GM23338 (cell line): ENCODE measurements around the gene HPRT1. TPM values are rescaled to one million over a fixed set of nuclear protein-coding genes. Genes with fewer than 3 reads are reported as not detected.

ENCODE experiments used
- ATAC-seq: fragments of 200-7000 bp; cut with Tn5 transposase; 3 replicates; pipeline ENCODE4 v1.9.1; 2020
- DNase-seq: peaks from one replicate; pipeline ENCODE4 v3.0.0-alpha.2; 2015; ENCODE audit warnings: low spot score
- H2AFZ ChIP-seq: fragments of 200-600 bp; sonication (generic); 2 replicates; pipeline ENCODE4 v1.8.0; 2016; ENCODE audit warnings: antibody characterized with exemption, mild to moderate bottlenecking, moderate library complexity
- H3F3A ChIP-seq: fragments of 200-600 bp; sonication (generic); replicated peaks from 2 replicates; pipeline ENCODE4 v1.8.0; 2017; ENCODE audit warnings: antibody characterized with exemption, mixed run types, low read depth
- H3K27ac ChIP-seq: fragments of 200-600 bp; sonication (generic); 2 replicates; pipeline ENCODE4 v1.6.1; 2016; ENCODE audit warnings: low read depth
- H3K27me3 ChIP-seq: fragments of 200-600 bp; sonication (generic); 2 replicates; pipeline ENCODE4 v1.8.0; 2016; ENCODE audit warnings: mild to moderate bottlenecking, mixed run types, moderate library complexity; ENCODE audit not compliant: insufficient read depth
- H3K36me3 ChIP-seq: fragments of 200-600 bp; sonication (generic); 2 replicates; pipeline ENCODE4 v1.8.0; 2016; ENCODE audit warnings: mild to moderate bottlenecking; ENCODE audit not compliant: insufficient read depth
- H3K4me1 ChIP-seq: fragments of 200-600 bp; sonication (generic); 2 replicates; pipeline ENCODE4 v1.8.0; 2016; ENCODE audit warnings: mild to moderate bottlenecking, moderate library complexity; ENCODE audit not compliant: insufficient read depth
- H3K4me2 ChIP-seq: fragments of 200-600 bp; sonication (generic); 2 replicates; pipeline ENCODE4 v1.7.1; 2017; ENCODE audit warnings: mixed run types
- H3K4me3 ChIP-seq: fragments of 200-600 bp; sonication (generic); 2 replicates; pipeline ENCODE4 v1.6.1; 2016; ENCODE audit warnings: mixed run types
- H3K79me2 ChIP-seq: fragments of 200-600 bp; sonication (generic); replicated peaks from 2 replicates; pipeline ENCODE4 v1.8.0; 2017; ENCODE audit warnings: mild to moderate bottlenecking; ENCODE audit not compliant: insufficient read depth
- H3K9me2 ChIP-seq: fragments of 200-600 bp; sonication (generic); 2 replicates; pipeline ENCODE4 v1.8.0; 2017; ENCODE audit not compliant: insufficient read depth
- H4K20me1 ChIP-seq: fragments of 200-600 bp; sonication (generic); replicated peaks from 2 replicates; pipeline ENCODE4 v1.8.0; 2017; ENCODE audit warnings: mild to moderate bottlenecking; ENCODE audit not compliant: insufficient read depth
- H3K27ac Mint-ChIP-seq: 2 replicates; pipeline ENCODE4 v1.8.0; 2020; ENCODE audit warnings: inconsistent platforms, mild to moderate bottlenecking, moderate library complexity, mixed read lengths
- H3K27me3 Mint-ChIP-seq: 3 replicates; pipeline ENCODE4 v1.8.0; 2022; ENCODE audit warnings: low read depth, mild to moderate bottlenecking, moderate library complexity, mixed read lengths, inconsistent platforms; ENCODE audit not compliant: insufficient read depth, poor library complexity
- H3K36me3 Mint-ChIP-seq: 3 replicates; pipeline ENCODE4 v1.8.0; 2021; ENCODE audit warnings: low read depth, mild to moderate bottlenecking, inconsistent platforms, moderate library complexity, mixed read lengths
- H3K4me1 Mint-ChIP-seq: 3 replicates; pipeline ENCODE4 v1.8.0; 2020; ENCODE audit warnings: mild to moderate bottlenecking, inconsistent platforms, mixed read lengths
- H3K4me3 Mint-ChIP-seq: 3 replicates; pipeline ENCODE4 v1.8.0; 2021; ENCODE audit warnings: moderate library complexity, mild to moderate bottlenecking, inconsistent platforms, mixed read lengths
- H3K9me3 Mint-ChIP-seq: 3 replicates; pipeline ENCODE4 v1.8.0; 2020; ENCODE audit warnings: moderate library complexity, mild to moderate bottlenecking, inconsistent platforms, mixed read lengths
- CREB1 ChIP-seq: fragments of 250-450 bp; sonication (Bioruptor Pico); IDR thresholded peaks from 2 replicates; pipeline ENCODE4 v1.5.0; 2020; ENCODE audit warnings: low read depth, mild to moderate bottlenecking, moderate library complexity
- CTCF ChIP-seq, 2 experiments: fragments of 200-600 bp in 1 of 2; sonication (generic) in 1 of 2; conservative IDR thresholded peaks; 2 replicates each; pipeline versions ENCODE4 v1.5.1 to v1.6.1; 2016 to 2017; ENCODE audit warnings: antibody characterized with exemption in 2 of 2, low read depth in 2 of 2, mild to moderate bottlenecking in 2 of 2, moderate library complexity in 1 of 2
- EZH2 ChIP-seq: fragments of 200-600 bp; sonication (generic); IDR thresholded peaks from one replicate; pipeline ENCODE4 v1.8.0; 2017; ENCODE audit warnings: antibody characterized with exemption, mild to moderate bottlenecking, low read depth; ENCODE audit not compliant: unreplicated experiment
- EZH2phosphoT487 ChIP-seq: fragments of 200-600 bp; sonication (generic); IDR thresholded peaks from one replicate; pipeline ENCODE4 v1.8.1; 2018; ENCODE audit warnings: antibody characterized with exemption; ENCODE audit not compliant: unreplicated experiment
- JUNB ChIP-seq: IDR thresholded peaks from one replicate; pipeline ENCODE4 v1.6.1; 2016; ENCODE audit warnings: antibody characterized with exemption; ENCODE audit not compliant: unreplicated experiment
- NANOG ChIP-seq: IDR thresholded peaks from 2 replicates; pipeline ENCODE4 v1.6.1; 2016; ENCODE audit warnings: antibody characterized with exemption, borderline replicate concordance
- POLR2AphosphoS5 ChIP-seq: IDR thresholded peaks from 2 replicates; pipeline ENCODE4 v1.6.1; 2016; ENCODE audit warnings: antibody characterized with exemption, low read depth
- STAT1 ChIP-seq: IDR thresholded peaks from one replicate; pipeline ENCODE4 v1.6.1; 2016; ENCODE audit warnings: antibody characterized with exemption; ENCODE audit not compliant: unreplicated experiment
- ZNF114 ChIP-seq: fragments of 250-450 bp; sonication (Bioruptor Pico); IDR thresholded peaks from 2 replicates; pipeline ENCODE4 v1.5.0; 2020; ENCODE audit warnings: mild to moderate bottlenecking, moderate library complexity
- ZNF331 ChIP-seq: fragments of 250-450 bp; sonication (Bioruptor Pico); IDR thresholded peaks from 2 replicates; pipeline ENCODE4 v1.5.0; 2020; ENCODE audit warnings: low read depth, mild to moderate bottlenecking, moderate library complexity
- ZNF462 ChIP-seq: fragments of 250-450 bp; sonication (Bioruptor Pico); IDR thresholded peaks from 2 replicates; pipeline ENCODE4 v1.5.0; 2020; ENCODE audit warnings: mild to moderate bottlenecking, moderate library complexity
- polyA plus RNA-seq: library from polyadenylated mRNA; unstranded; fragments of >200 nt; fragmentation: Nextera tagmentation; extraction: Ambion mirVana; gene quantifications from 2 replicates; pipeline ENCODE4 v1.2.1, GENCODE V29; 2016
- total RNA-seq: library from RNA; depleted of rRNA; stranded (reverse); fragments of >200 nt; shearing (Covaris generic); gene quantifications from 2 replicates; pipeline ENCODE4 v1.2.3, GENCODE V29; 2014

HPRT1 gene
- total and polyA plus RNA-seq, 2 experiments from 2014 or later = 27.0 to 79.4 TPM

DNA sequence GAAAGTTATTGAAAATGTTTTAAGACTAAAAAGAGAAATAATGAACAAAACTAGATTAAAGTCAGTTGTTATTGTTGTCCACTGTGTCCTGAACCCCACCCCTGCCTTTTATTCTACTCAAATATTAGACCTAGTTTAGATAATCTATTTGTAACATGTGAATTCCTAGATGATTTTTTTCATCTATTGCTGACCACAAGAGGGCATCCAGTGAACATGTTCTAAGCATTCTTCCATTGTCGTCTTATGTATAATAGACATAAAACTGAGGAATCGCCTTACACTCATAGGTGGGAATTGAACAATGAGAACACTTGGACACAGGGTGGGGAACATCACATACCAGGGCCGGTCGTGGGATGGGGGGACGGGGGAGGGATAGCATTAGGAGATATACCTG lies 36.4 kb upstream of the HPRT1 start:
- Histone ChIP-seq H3K79me2 (no peaks in the 10 kb centered on the region), H4K20me1 (peaks cover 4% of the 10 kb centered on the region; the same call in 1 of the 2 replicates), H3K4me3 (no peak overlapping the region), H3K36me3 (peaks cover 4% of the 10 kb centered on the region; the same call in 1 of the 2 replicates), H3K4me1 (no peaks in the 10 kb centered on the region), H3K27ac (no peak overlapping the region), H2AFZ (no peak overlapping the region), H3K27me3 (no peaks in the 10 kb centered on the region), H3K9me2 (no peaks in the 10 kb centered on the region), H3K4me2 (no peak overlapping the region), H3F3A (no peaks in the 10 kb centered on the region)
- Mint-ChIP-seq H3K36me3 (peaks cover 13% of the 10 kb centered on the region; the same call in 2 of the 3 replicates), H3K27me3 (no peaks in the 10 kb centered on the region), H3K9me3 (no peaks in the 10 kb centered on the region), H3K4me3 (no peak overlapping the region), H3K4me1 (no peaks in the 10 kb centered on the region), H3K27ac (no peak overlapping the region)
- ATAC-seq (no peak), DNase-seq (no peak)
- no peak for TF ChIP-seq JUNB
- TF ChIP-seq POLR2AphosphoS5 = no peak
- TF ChIP-seq CTCF (conservative IDR thresholded peaks at IDR 0.05; ENCODE audit: low read depth in 2 of 2) = peak in 1 of 2 experiments; percentile 18; a peak in 2 of 4 replicates
- TF ChIP-seq CREB1 (CRISPR knock-in tag) = no peak
- no peak for TF ChIP-seq ZNF114 (CRISPR knock-in tag)
- TF ChIP-seq STAT1 = no peak
- no peak for TF ChIP-seq ZNF331 (CRISPR knock-in tag)

GRCh38 chrX:134426281-134426680 lies 33.7 kb upstream of the HPRT1 start:
- Mint-ChIP-seq H3K9me3 (no peaks in the 10 kb centered on the region), H3K4me1 (no peaks in the 10 kb centered on the region), H3K27me3 (no peaks in the 10 kb centered on the region), H3K4me3 (no peak overlapping the region), H3K36me3 (peaks cover 13% of the 10 kb centered on the region; the same call in 2 of the 3 replicates), H3K27ac (no peak overlapping the region)
- Histone ChIP-seq H3K27me3 (no peaks in the 10 kb centered on the region), H3K4me1 (no peaks in the 10 kb centered on the region), H2AFZ (no peak overlapping the region), H3K79me2 (no peaks in the 10 kb centered on the region), H3K36me3 (peaks cover 16% of the 10 kb centered on the region; the same call in 1 of the 2 replicates), H3K27ac (no peak overlapping the region), H4K20me1 (peaks cover 4% of the 10 kb centered on the region; the same call in 1 of the 2 replicates), H3K4me3 (no peak overlapping the region), H3K4me2 (no peak overlapping the region), H3K9me2 (no peaks in the 10 kb centered on the region), H3F3A (no peaks in the 10 kb centered on the region)
- ATAC-seq (no peak), DNase-seq (no peak)
- no peak for TF ChIP-seq ZNF331 (CRISPR knock-in tag)
- TF ChIP-seq EZH2 = no peak
- no peak for TF ChIP-seq EZH2phosphoT487
- no peak for TF ChIP-seq POLR2AphosphoS5
- TF ChIP-seq ZNF462 (CRISPR knock-in tag) = no peak
- TF ChIP-seq NANOG = no peak
- no peak for TF ChIP-seq JUNB
